Measurements from ENCODE around the gene RPE65. TPM values are rescaled to one million over a fixed set of nuclear protein-coding genes. Genes with fewer than 3 reads are reported as not detected.

Gene RPE65
- total RNA-seq, 6 experiments from 2014 or later = not detected

GRCh38 chr1:68384321-68384813 lies 65.4 kb downstream of the RPE65 start:
- H3K27me3 Mint-ChIP-seq (ENCODE audit: insufficient read depth) = no peaks in the 10 kb centered on the region; the same call in 1 of the 2 replicates
- no peaks in the 10 kb centered on the region for H3K9me3 Mint-ChIP-seq
- peak; percentile 99 for DNase-seq
- peak; percentile 73 for TF ChIP-seq CTCF (IDR thresholded peaks at IDR 0.05)
- H3K36me3 Mint-ChIP-seq (ENCODE audit: low read depth) = no peaks in the 10 kb centered on the region
- peak overlapping the region; percentile 83 for H3K27ac Mint-ChIP-seq
- H3K4me3 Mint-ChIP-seq = peak overlapping the region; percentile 53; the same call in 1 of the 2 replicates
- H3K4me1 Mint-ChIP-seq (ENCODE audit: low read depth) = peaks cover 50% of the 10 kb centered on the region

GRCh38 chr1:68383092-68383491 lies 66.7 kb downstream of the RPE65 start:
- no peak for TF ChIP-seq CTCF (IDR thresholded peaks at IDR 0.05)
- DNase-seq = no peak
- H3K27ac Mint-ChIP-seq = no peak overlapping the region
- H3K27me3 Mint-ChIP-seq (ENCODE audit: insufficient read depth) = no peaks in the 10 kb centered on the region
- H3K4me1 Mint-ChIP-seq (ENCODE audit: low read depth) = peaks cover 62% of the 10 kb centered on the region
- H3K4me3 Mint-ChIP-seq = no peak overlapping the region
- no peaks in the 10 kb centered on the region for H3K9me3 Mint-ChIP-seq
- H3K36me3 Mint-ChIP-seq (ENCODE audit: low read depth) = no peaks in the 10 kb centered on the region

- no peak for TF ChIP-seq CTCF (IDR thresholded peaks at IDR 0.05)
- peaks cover 61% of the 10 kb centered on the region for H3K4me1 Mint-ChIP-seq (ENCODE audit: low read depth)
- DNase-seq = peak; percentile 21
- H3K27me3 Mint-ChIP-seq (ENCODE audit: insufficient read depth) = no peaks in the 10 kb centered on the region
- H3K4me3 Mint-ChIP-seq = no peak overlapping the region
- H3K36me3 Mint-ChIP-seq (ENCODE audit: low read depth) = no peaks in the 10 kb centered on the region
- H3K9me3 Mint-ChIP-seq = no peaks in the 10 kb centered on the region
- H3K27ac Mint-ChIP-seq = peak overlapping the region; percentile 47; the same call in 1 of the 2 replicates
These were observed 70.7 kb downstream of the RPE65 start for GRCh38 chr1:68379085-68379478.

Other genes with a start within 250 kb of the RPE65 start
- 10 to 100 TPM; 39.4 to 52.0 (median 42.3) TPM for gene WLS, start 217.4 kb downstream of the RPE65 start, total RNA-seq (2021; fragmentation: NEBNext Ultra II Directional; extraction: Animal tissue kit (Norgen Biotek cat#: 25700))
- gene DEPDC1, start 47.1 kb upstream of the RPE65 start, total RNA-seq (2021; fragmentation: NEBNext Ultra II Directional; extraction: Animal tissue kit (Norgen Biotek cat#: 25700)) = 10 to 100 TPM; 14.8 to 44.3 (median 36.7) TPM